ENCODE results near the gene STK4.
A peak's percentile ranks its signal among the peaks of the same experiment; 100 is the strongest.

STK4 gene

GRCh38 chr20:45083127-45083526 lies 116.8 kb downstream of the STK4 start:
- no peak for DNase-seq (ENCODE audit: low read depth, low spot score)
- in situ Hi-C loops (cut with HindIII; ENCODE audit: low sequenced_read_pairs): no loop called here
- H3K4me3 ChIP-seq (ENCODE audit: low read depth, low read length): no peak overlapping the region
- TF ChIP-seq, protein P1, sequence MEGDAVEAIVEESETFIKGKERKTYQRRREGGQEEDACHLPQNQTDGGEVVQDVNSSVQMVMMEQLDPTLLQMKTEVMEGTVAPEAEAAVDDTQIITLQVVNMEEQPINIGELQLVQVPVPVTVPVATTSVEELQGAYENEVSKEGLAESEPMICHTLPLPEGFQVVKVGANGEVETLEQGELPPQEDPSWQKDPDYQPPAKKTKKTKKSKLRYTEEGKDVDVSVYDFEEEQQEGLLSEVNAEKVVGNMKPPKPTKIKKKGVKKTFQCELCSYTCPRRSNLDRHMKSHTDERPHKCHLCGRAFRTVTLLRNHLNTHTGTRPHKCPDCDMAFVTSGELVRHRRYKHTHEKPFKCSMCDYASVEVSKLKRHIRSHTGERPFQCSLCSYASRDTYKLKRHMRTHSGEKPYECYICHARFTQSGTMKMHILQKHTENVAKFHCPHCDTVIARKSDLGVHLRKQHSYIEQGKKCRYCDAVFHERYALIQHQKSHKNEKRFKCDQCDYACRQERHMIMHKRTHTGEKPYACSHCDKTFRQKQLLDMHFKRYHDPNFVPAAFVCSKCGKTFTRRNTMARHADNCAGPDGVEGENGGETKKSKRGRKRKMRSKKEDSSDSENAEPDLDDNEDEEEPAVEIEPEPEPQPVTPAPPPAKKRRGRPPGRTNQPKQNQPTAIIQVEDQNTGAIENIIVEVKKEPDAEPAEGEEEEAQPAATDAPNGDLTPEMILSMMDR (IDR thresholded peaks at IDR 0.05; ENCODE audit: low read depth, low read length): no peak

GRCh38 chr20:45085289-45085688 lies 119.0 kb downstream of the STK4 start:
- no peak for DNase-seq (ENCODE audit: low read depth, low spot score)
- no peak overlapping the region for H3K4me3 ChIP-seq (ENCODE audit: low read depth, low read length)
- in situ Hi-C loops (cut with HindIII; ENCODE audit: low sequenced_read_pairs): no loop called here
- TF ChIP-seq, protein P1 (IDR thresholded peaks at IDR 0.05; ENCODE audit: low read depth, low read length): no peak

GRCh38 chr20:45085867-45086266 lies 119.6 kb downstream of the STK4 start:
- H3K4me3 ChIP-seq (ENCODE audit: low read depth, low read length): no peak overlapping the region
- TF ChIP-seq, protein P1 (IDR thresholded peaks at IDR 0.05; ENCODE audit: low read depth, low read length): no peak
- no peak for DNase-seq (ENCODE audit: low read depth, low spot score)
- in situ Hi-C loops (cut with HindIII; ENCODE audit: low sequenced_read_pairs): no loop called here

DNA sequence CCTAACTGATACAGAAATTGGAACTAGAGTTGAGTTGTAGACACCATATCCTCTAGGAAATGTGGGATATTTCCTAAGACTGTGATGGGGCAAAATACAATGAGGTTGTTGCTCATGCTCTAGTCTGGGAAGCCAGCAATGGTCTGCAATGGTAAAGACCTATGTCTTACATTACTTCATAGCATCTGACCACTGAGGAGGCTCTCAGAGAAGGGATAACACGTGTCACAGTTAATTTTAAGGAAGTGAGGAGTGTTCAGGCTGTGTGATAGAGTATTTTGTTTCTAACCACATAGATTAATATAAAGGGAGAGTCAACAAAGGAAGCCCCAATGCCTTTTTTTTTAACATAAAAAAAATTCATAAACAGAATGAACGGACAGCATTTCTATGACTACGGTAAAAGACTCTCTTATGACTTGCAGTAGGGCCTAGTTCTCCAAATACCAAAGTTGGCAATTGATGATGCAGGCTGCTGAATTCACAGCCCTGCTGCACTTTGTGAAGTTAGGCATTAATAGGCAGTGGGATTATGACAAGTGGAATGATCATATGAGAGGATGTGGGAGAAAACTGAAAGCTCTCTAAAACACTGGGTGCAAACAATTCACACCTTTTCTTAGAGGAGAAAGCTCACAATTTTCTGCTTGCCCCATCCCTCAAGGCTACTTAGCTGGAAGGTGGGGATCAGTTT lies 120.9 kb downstream of the STK4 start:
- in situ Hi-C loops (cut with HindIII; ENCODE audit: low sequenced_read_pairs): no loop called here
- TF ChIP-seq, protein P1 (IDR thresholded peaks at IDR 0.05; ENCODE audit: low read depth, low read length): no peak
- no peak for DNase-seq (ENCODE audit: low read depth, low spot score)
- no peak overlapping the region for H3K4me3 ChIP-seq (ENCODE audit: low read depth, low read length)

GRCh38 chr20:45087814-45088213 lies 121.5 kb downstream of the STK4 start:
- DNase-seq (ENCODE audit: low read depth, low spot score): no peak
- in situ Hi-C loops (cut with HindIII; ENCODE audit: low sequenced_read_pairs): no loop called here
- no peak overlapping the region for H3K4me3 ChIP-seq (ENCODE audit: low read depth, low read length)
- TF ChIP-seq, protein P1 (IDR thresholded peaks at IDR 0.05; ENCODE audit: low read depth, low read length): no peak

- H3K4me3 ChIP-seq (ENCODE audit: low read depth, low read length): no peak overlapping the region
- TF ChIP-seq, protein P1 (IDR thresholded peaks at IDR 0.05; ENCODE audit: low read depth, low read length): no peak
- peak; percentile 45 for DNase-seq (ENCODE audit: low read depth, low spot score)
- in situ Hi-C loops (cut with HindIII; ENCODE audit: low sequenced_read_pairs): no loop called here
These were observed 121.9 kb downstream of the STK4 start for GRCh38 chr20:45088247-45088646.
